ENCODE results near the gene APBB1IP.
"Not testable (repeated sequence)": the region's sequence is repeated elsewhere in the genome, so short reads cannot be mapped to it uniquely, and the experiment has no call there.

APBB1IP gene

GRCh38 chr10:26567351-26567721, 129.2 kb downstream of the APBB1IP start:
- peak; percentile 35 for DNase-seq

- DNase-seq: no peak
Observed at GRCh38 chr10:26571655-26572054, 133.5 kb downstream of the APBB1IP start.

GRCh38 chr10:26573674-26574073, 135.5 kb downstream of the APBB1IP start:
- DNase-seq: no peak

DNA sequence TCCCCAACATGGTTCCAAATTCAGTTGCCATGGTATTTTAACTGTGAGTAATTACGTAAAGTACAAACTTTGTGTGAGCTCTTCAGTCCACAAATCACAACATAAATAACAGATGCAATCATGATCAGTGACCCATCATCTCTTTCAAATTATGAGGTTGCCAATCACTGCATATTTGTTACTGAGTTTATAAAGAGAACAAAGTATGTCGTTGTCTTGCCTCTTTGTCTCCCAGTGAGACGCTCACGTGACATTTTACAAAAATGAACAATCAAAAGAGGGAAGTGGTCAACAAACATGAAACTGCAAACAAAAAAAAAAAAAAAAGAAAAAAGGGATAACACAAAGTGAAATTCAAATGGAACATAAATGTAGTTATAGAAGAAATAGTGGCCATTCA, 136.6 kb downstream of the APBB1IP start:
- no peak for DNase-seq

DNA sequence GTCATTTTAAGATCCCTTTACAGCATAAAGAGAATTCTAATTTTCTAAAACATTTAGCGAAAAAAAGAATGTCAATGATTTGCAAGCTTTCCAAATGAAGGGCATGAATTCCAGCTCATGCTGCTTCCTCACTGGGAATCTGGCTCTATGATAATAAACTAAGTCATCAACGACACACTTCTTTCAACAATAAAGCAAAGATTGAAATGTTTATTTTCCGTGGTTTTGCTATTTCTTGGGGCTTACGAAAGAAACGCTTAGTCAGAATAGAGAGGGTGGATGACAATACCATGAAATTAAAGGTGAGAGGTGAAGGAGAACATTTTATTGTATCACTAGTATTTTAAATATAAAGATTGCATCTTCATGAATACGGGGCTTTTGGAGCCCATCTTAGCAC, 140.2 kb downstream of the APBB1IP start:
- not testable (repeated sequence) for DNase-seq

DNA sequence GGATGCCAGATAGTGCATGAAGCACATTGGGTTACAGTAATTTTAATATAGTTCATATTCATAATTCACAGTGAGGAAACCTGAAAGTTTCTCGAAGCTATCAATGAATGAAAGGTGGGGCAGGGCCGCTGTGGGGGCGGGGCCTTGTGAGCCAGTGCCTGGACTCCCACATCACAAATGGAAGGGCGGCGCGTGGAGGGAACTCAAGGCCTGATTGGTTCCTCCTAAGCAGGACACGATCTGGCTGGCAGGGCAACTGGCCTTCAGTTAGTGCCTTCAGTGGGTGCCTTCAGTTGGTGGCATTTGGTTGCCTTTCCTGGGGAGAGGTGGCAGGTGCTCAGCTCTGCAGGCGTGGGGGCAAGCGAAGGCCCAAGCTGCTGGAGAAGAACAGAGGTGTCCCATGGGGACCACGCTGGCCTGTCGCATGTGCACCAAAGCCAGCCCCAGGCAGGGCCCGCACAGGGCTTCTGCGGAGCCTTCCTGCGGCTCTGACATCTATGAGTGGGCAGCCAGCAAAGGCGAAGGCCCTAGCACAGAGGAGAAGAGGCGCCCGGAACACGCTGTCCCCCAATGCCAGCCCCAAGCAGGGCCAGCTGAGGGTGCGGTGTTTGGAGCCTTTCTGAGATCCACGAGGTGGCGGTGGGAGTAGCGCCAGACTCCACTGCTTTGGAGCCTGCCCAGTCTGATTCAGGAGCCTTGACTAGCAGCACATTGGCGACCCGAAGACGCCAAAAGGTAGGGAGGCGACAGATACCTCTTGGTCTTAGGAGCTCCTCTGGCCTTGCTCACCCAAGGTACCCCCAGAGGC, 141.3 kb downstream of the APBB1IP start:
- no peak for DNase-seq

DNA sequence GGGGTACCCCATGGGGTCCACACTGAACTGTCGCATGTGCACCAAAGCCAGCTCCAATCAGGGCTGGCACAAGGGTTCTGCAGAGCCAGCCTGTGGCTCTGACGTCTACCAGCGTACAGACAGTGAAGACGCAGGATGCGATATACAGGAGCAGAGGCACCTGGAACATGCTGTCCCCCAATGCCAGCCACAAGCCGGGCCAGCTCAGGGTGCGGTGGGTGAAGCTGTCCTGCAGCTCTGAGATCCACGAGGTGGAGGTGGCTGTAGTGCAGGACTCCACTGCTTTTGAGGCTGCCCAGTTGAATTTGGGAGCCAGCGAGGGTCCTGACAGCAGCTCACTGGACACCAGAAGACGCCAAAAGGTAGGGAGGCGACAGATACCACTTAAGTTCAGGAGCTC, 148.1 kb downstream of the APBB1IP start:
- no peak for DNase-seq

DNA sequence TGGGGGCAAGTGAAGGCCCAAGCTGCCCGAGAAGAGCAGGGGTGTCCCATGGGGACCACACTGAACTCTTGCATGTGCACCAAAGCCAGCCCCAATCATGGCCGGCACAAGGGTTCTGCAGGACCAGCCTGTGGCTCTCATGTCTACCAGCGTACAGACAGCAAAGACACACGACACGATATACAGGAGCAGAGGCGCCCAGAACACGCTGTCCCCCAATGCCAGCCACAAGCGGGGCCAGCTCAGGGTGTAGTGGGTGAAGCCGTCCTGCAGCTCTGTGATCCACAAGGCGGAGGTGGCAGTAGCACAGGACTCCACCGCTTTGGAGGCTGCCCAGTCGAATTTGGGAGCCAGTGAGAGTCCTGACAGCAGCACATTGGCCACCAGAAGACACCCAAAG, 150.5 kb downstream of the APBB1IP start:
- no peak for DNase-seq

DNA sequence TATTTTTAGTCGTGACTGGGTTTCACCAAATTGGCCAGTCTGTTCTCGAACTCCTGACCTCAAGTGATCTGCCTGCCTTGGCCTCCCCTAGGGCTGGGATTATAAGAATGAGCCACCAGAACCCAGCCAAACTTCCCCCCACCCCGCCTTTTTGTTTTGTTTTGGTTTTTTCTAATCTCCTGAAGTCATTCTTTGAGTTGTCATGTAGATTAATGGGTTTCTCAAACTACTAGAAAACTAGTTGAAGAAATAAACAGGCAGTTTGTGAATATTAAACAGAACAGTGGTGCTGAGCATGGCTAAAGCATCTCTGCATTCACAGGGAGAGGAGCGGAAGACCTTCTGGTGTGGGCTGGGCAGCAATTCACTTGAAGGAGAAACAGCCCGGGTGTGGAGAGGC, 151.7 kb downstream of the APBB1IP start:
- not testable (repeated sequence) for DNase-seq

- DNase-seq: no peak
Observed at GRCh38 chr10:26593896-26594295, 155.8 kb downstream of the APBB1IP start.

DNA sequence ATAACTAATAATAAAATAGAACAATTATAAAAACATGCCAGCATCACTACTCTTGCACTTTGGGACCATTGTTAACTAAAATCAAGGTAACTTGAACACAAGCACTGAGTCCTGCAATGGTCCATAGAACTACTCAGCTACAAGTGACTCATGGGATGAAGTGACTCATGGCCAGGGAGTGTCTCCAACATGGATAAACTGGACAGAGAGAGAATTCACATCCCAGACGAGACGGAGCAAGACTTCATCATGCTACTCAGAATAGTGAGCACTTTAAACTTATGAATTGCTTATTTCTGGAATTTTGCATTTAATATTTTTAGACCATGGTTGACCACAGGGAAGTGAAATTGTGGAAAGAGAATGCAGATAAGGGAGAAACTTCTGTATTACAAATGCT, 165.1 kb downstream of the APBB1IP start:
- not testable (repeated sequence) for DNase-seq

DNA sequence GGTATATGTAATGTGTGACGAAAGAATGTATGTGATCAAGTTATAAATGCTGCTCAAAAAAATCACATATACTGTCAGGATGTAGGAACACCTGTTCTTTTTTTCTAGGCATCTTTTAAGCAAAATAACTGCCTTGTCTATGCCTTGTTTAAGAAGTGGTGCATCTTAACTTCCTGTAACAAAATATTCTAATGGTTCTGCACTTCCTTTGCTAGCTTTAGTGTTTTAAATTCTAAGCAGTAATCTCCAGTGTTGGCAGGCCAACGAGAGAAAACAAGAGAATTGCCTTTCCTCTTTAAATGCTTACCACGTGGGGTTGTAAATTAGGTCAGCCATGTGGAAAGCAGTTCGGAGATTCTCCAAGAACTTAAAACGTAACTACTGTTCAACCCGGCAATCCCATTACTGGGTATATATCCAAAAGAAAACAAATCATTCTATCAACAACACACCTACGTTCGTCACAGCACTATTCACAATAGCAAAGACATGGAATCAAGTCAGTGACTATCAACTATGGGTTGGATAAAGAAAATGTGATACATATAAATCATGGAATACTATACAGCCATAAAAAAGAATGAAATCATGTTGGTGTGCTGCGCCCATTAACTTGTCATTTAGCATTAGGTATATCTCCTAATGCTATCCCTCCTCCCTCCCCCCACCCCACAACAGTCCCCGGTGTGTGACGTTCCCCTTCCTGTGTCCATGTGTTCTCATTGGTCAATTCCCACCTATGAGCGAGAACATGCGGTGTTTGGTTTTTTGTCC, 166.4 kb downstream of the APBB1IP start:
- not testable (repeated sequence) for DNase-seq

DNA sequence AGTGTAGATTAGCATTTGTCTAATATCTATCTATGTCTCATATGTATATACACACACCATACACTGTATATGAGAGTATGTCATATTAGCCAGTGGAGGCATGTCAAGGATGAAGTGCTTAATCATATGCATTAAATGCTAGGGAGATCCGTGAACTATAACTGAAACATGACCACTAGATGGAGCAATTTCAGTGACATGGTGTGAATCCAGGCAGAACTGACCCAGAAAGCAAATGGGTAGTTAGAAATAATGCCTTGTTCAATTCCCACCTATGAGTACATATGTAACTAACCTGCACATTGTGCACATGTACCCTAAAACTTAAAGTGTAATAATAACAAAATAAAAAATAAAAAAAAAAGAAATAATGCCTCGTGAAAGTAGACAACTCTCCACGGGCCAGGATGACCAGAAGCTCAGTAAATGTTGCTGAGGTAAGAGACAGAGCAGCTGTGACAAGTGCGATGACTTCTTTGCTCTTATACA, 168.3 kb downstream of the APBB1IP start:
- DNase-seq: peak; percentile 22

DNA sequence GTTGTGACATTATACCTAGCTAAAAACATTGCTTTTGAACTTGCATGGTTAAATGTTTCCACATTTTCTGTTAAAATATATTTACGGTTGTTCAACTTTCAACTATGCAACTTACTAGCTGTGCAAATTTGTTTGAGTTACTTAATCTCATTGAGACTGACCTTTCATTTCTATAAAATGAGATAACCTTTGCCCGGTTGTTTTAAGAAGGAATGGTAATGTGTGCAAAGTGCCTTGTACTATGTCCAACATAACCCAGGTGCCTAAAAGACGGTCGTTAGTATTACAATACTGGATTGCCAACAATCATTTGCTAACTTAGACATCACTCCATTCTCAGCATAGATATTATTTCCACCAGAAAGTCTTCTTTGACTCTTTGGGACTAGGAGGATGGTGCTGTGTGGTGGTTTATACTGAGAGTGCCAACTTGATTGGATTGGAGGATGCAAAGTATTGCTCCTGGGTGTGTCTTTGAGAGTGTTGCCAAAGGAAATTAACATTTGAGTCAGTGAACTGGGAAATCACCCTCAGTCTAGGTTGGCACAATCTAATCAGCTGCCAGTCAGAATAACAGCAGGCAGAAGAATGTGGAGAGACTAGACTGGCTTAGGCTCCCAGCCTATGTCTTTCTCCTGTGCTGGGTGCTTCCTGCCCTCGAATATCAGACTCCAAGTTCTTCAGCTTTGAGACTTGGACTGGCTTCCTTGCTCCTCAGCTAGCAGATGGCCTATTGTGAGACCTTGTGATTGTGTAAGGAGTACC, 174.2 kb downstream of the APBB1IP start:
- DNase-seq: no peak
